Chondrocyte (in vitro differentiated cells): Measurements from ENCODE around the gene SLC26A8. TPM values are rescaled to one million over a fixed set of nuclear protein-coding genes. Genes with fewer than 3 reads are reported as not detected.
A peak's percentile ranks its signal among the peaks of the same experiment; 100 is the strongest.
"Not testable (repeated sequence)": the region's sequence is repeated elsewhere in the genome, so short reads cannot be mapped to it uniquely, and the experiment has no call there.

Experiments
- DNase-seq: peaks from one replicate; pipeline ENCODE4 v3.0.0; 2021; ENCODE audit warnings: mixed read lengths, low spot score
- H3K27ac Mint-ChIP-seq: one replicate; pipeline ENCODE4 v1.8.0; 2021; ENCODE audit warnings: mild to moderate bottlenecking, moderate library complexity, mixed read lengths; ENCODE audit not compliant: unreplicated experiment
- H3K27me3 Mint-ChIP-seq: 2 replicates; pipeline ENCODE4 v1.8.0; 2021; ENCODE audit warnings: low read depth, mixed read lengths
- H3K36me3 Mint-ChIP-seq: 2 replicates; pipeline ENCODE4 v1.8.0; 2021; ENCODE audit warnings: low read depth, mixed read lengths
- H3K4me1 Mint-ChIP-seq: 2 replicates; pipeline ENCODE4 v1.8.0; 2021; ENCODE audit warnings: low read depth, mild to moderate bottlenecking, mixed read lengths
- H3K4me3 Mint-ChIP-seq: one replicate; pipeline ENCODE4 v1.8.0; 2021; ENCODE audit warnings: mild to moderate bottlenecking, moderate library complexity, mixed read lengths; ENCODE audit not compliant: unreplicated experiment
- H3K9me3 Mint-ChIP-seq: 2 replicates; pipeline ENCODE4 v1.8.0; 2021; ENCODE audit warnings: low read depth, mixed read lengths
- total RNA-seq: library from RNA; stranded (reverse); gene quantifications from 3 replicates; pipeline ENCODE4 v1.2.1, GENCODE V29; 2021
- TF ChIP-seq, protein P1 (sequence below): fragments of 200-600 bp; sonication (generic); IDR thresholded peaks from 2 replicates; pipeline ENCODE4 v1.5.0; 2021; ENCODE audit warnings: antibody characterized with exemption, mild to moderate bottlenecking, moderate library complexity

The SLC26A8 gene
- total RNA-seq, 1 donor from 2014 or later = 0.15 TPM

DNA sequence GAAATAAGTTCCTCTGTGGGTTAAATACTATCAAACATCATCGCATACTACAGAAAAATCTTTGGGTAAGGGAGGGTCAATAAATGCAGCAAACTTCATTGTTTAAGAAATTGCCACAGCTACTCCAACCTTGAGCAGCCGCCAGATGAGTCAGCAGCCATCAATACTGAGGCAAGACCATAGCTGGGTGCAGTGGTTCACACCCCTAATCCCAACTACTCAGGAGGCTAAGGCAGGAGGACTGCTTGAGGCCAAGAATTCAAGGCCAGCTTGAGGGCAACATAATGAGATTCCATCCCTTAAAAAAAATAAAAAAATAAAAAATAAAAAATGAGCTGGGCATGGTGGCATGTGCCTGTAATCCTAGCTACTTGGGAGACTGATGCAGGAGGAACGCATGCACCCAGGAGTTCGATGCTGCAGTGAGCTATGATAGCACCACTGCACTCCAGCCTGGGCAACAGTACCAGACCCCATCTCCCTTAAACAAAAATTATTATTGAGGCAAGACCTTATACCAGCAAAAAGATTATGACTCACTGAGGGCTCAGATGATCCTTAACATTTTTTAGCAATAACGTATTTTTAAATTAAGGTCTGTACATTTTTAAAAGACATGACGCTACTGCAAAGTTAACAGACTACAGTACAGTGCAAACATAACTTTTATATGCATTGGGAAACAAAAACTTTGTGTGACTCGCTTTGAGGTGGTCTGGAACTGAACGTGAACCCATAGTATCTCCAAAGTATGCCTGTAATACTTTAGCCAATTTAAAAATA, 112.4 kb downstream of the SLC26A8 start:
- Mint-ChIP-seq H3K9me3 (peaks cover 12% of the 10 kb centered on the region), H3K27ac (peak overlapping the region; percentile 85)
- no peak for DNase-seq

GRCh38 chr6:35909571-35909970, 114.9 kb downstream of the SLC26A8 start:
- Mint-ChIP-seq H3K36me3 (peaks cover 18% of the 10 kb centered on the region), H3K4me1 (peaks cover 35% of the 10 kb centered on the region), H3K9me3 (peaks cover 12% of the 10 kb centered on the region)
- not testable (repeated sequence) for H3K4me3 Mint-ChIP-seq, H3K27ac Mint-ChIP-seq, DNase-seq, H3K27me3 Mint-ChIP-seq

More for the DNA sequence above, 112.4 kb downstream of the SLC26A8 start:
- Mint-ChIP-seq H3K4me1 (peaks cover 17% of the 10 kb centered on the region), H3K36me3 (peaks cover 18% of the 10 kb centered on the region), H3K4me3 (no peak overlapping the region), H3K27me3 (no peaks in the 10 kb centered on the region)
- TF ChIP-seq, protein P1, sequence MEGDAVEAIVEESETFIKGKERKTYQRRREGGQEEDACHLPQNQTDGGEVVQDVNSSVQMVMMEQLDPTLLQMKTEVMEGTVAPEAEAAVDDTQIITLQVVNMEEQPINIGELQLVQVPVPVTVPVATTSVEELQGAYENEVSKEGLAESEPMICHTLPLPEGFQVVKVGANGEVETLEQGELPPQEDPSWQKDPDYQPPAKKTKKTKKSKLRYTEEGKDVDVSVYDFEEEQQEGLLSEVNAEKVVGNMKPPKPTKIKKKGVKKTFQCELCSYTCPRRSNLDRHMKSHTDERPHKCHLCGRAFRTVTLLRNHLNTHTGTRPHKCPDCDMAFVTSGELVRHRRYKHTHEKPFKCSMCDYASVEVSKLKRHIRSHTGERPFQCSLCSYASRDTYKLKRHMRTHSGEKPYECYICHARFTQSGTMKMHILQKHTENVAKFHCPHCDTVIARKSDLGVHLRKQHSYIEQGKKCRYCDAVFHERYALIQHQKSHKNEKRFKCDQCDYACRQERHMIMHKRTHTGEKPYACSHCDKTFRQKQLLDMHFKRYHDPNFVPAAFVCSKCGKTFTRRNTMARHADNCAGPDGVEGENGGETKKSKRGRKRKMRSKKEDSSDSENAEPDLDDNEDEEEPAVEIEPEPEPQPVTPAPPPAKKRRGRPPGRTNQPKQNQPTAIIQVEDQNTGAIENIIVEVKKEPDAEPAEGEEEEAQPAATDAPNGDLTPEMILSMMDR = no peak

- Mint-ChIP-seq H3K9me3 (peaks cover 12% of the 10 kb centered on the region), H3K36me3 (peaks cover 20% of the 10 kb centered on the region), H3K4me1 (peaks cover 32% of the 10 kb centered on the region)
- H3K27ac Mint-ChIP-seq, DNase-seq, H3K27me3 Mint-ChIP-seq, H3K4me3 Mint-ChIP-seq: not testable (repeated sequence)
Observed at GRCh38 chr6:35908753-35909401, 115.6 kb downstream of the SLC26A8 start.

GRCh38 chr6:35907750-35908149, 116.7 kb downstream of the SLC26A8 start:
- H3K4me3 Mint-ChIP-seq = no peak overlapping the region
- H3K27me3 Mint-ChIP-seq = no peaks in the 10 kb centered on the region
- peaks cover 28% of the 10 kb centered on the region for H3K4me1 Mint-ChIP-seq
- H3K9me3 Mint-ChIP-seq = peaks cover 12% of the 10 kb centered on the region
- DNase-seq = no peak
- no peak overlapping the region for H3K27ac Mint-ChIP-seq
- TF ChIP-seq, protein P1 = no peak
- H3K36me3 Mint-ChIP-seq = peaks cover 20% of the 10 kb centered on the region

DNA sequence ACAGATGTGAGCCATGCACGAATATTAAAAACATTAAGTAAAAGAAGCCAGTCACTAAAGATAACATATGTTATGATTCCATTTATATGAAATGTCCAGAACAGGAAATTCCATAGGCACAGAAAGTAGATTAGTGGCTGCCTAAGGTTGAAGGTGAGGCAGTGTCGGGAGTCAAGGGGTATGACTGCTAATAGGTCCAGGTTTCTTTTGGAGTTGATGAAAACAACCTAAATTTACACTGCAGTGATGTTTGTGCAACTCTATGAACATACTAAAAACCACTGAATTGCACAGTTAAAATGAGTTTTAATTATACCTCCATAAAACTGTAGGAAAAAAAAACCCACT, 118.0 kb downstream of the SLC26A8 start:
- Mint-ChIP-seq H3K4me3 (no peak overlapping the region), H3K9me3 (peaks cover 12% of the 10 kb centered on the region), H3K27ac (peak overlapping the region; percentile 67), H3K4me1 (peaks cover 18% of the 10 kb centered on the region), H3K27me3 (no peaks in the 10 kb centered on the region), H3K36me3 (peaks cover 14% of the 10 kb centered on the region)
- TF ChIP-seq, protein P1 = no peak
- no peak for DNase-seq

DNA sequence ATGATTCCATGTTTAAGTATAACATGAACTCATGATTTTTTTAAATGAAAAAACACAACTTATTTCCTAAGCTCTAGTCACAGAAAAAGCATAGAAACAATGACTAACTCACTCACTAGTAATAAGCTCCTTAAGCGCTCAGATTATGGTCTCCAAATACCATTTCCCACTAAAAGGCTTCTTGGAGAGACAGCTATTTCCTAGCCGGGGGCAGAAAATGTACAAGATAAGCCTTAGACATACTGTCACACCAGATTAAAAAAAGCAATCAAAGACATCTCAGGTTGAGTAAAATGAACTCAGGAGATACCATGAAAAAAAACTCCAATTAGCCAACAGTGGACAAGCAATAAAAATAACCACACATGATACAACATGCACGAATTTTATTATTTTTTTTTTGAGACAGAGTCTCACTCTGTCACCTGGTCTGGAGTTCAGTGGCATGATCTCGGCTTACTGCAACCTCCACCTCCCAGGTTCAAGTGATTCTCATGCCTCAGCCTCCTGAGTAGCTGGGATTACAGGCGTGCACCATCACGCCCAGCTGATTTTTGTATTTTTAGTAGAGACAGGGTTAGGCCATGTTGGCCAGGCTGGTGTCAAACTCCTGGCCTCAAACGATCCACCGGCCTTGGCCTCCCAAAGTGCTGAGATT, 118.5 kb downstream of the SLC26A8 start:
- Mint-ChIP-seq H3K27ac (peak overlapping the region; percentile 67), H3K9me3 (peaks cover 10% of the 10 kb centered on the region), H3K27me3 (no peaks in the 10 kb centered on the region), H3K4me1 (peaks cover 18% of the 10 kb centered on the region), H3K4me3 (no peak overlapping the region), H3K36me3 (peaks cover 12% of the 10 kb centered on the region)
- TF ChIP-seq, protein P1 = no peak
- DNase-seq = no peak
